Prostate gland (tissue), 2 donors: Measurements from ENCODE around the gene MYLK2.

ENCODE experiments used
- CTCF ChIP-seq, 4 experiments: fragments of 200-600 bp in 2 of 4; fragments of 450-650 bp in 2 of 4; sonication (generic) in 2 of 4; IDR thresholded peaks; 1 replicate in 3 of 4; 2 replicates in 1 of 4; pipeline ENCODE4 v1.5.1; 2016 to 2019; ENCODE audit warnings: antibody characterized with exemption in 4 of 4, mild to moderate bottlenecking in 2 of 4, moderate library complexity in 2 of 4
- POLR2A ChIP-seq: fragments of 450-650 bp; IDR thresholded peaks from one replicate; pipeline ENCODE4 v1.6.1; 2016; ENCODE audit warnings: antibody characterized with exemption, mild to moderate bottlenecking

DNA sequence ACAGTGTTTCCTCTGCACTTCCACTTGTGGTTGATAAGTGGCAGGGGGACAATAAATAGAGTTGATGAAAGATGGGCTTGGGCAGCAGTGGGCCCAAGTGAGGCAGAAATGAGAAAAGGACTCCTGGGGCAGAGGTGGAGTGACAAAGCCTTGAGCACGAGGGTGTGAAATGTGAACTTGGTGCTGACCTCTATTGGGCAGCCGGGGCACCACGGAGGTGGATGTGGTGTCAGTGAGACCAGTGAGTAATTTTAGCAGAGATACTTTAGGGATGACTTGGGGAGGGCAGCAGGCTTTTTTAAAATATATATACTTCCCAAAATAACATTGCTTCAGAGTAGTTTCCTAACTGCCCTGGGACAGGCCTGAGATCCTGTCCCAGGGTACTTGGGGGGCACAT is 30.6 kb upstream of the MYLK2 start:
- TF ChIP-seq CTCF (IDR thresholded peaks at IDR 0.05) (no peak), POLR2A (no peak)
